Osteocyte (in vitro differentiated cells): ENCODE results near the gene CACNG7. TPM values are rescaled to one million over a fixed set of nuclear protein-coding genes. Genes with fewer than 3 reads are reported as not detected.

Source experiments
- DNase-seq: peaks from one replicate; pipeline ENCODE4 v3.0.0; 2021; ENCODE audit warnings: mixed read lengths; ENCODE audit not compliant: unreplicated experiment; ENCODE audit errors: extremely low spot score
- H3K27ac Mint-ChIP-seq: one replicate; pipeline ENCODE4 v1.8.0; 2021; ENCODE audit warnings: mild to moderate bottlenecking, mixed read lengths; ENCODE audit not compliant: unreplicated experiment
- H3K27me3 Mint-ChIP-seq: one replicate; pipeline ENCODE4 v1.8.0; 2021; ENCODE audit warnings: mixed read lengths; ENCODE audit not compliant: unreplicated experiment
- H3K36me3 Mint-ChIP-seq: one replicate; pipeline ENCODE4 v1.8.0; 2021; ENCODE audit warnings: mixed read lengths; ENCODE audit not compliant: unreplicated experiment
- H3K4me1 Mint-ChIP-seq: one replicate; pipeline ENCODE4 v1.8.0; 2021; ENCODE audit warnings: mixed read lengths; ENCODE audit not compliant: unreplicated experiment
- H3K4me3 Mint-ChIP-seq: one replicate; pipeline ENCODE4 v1.8.0; 2021; ENCODE audit warnings: mild to moderate bottlenecking, moderate library complexity, mixed read lengths; ENCODE audit not compliant: unreplicated experiment
- H3K9me3 Mint-ChIP-seq: one replicate; pipeline ENCODE4 v1.8.0; 2021; ENCODE audit warnings: mixed read lengths; ENCODE audit not compliant: unreplicated experiment
- total RNA-seq: library from RNA; stranded (reverse); gene quantifications from 2 replicates; pipeline ENCODE4 v1.2.1, GENCODE V29; 2021
- TF ChIP-seq, protein P1 (sequence below): fragments of 200-600 bp; sonication (generic); IDR thresholded peaks from 2 replicates; pipeline ENCODE4 v1.5.0; 2021; ENCODE audit warnings: antibody characterized with exemption, mild to moderate bottlenecking, moderate library complexity

Gene CACNG7
- total RNA-seq, 1 donor from 2014 or later, result not detected

DNA sequence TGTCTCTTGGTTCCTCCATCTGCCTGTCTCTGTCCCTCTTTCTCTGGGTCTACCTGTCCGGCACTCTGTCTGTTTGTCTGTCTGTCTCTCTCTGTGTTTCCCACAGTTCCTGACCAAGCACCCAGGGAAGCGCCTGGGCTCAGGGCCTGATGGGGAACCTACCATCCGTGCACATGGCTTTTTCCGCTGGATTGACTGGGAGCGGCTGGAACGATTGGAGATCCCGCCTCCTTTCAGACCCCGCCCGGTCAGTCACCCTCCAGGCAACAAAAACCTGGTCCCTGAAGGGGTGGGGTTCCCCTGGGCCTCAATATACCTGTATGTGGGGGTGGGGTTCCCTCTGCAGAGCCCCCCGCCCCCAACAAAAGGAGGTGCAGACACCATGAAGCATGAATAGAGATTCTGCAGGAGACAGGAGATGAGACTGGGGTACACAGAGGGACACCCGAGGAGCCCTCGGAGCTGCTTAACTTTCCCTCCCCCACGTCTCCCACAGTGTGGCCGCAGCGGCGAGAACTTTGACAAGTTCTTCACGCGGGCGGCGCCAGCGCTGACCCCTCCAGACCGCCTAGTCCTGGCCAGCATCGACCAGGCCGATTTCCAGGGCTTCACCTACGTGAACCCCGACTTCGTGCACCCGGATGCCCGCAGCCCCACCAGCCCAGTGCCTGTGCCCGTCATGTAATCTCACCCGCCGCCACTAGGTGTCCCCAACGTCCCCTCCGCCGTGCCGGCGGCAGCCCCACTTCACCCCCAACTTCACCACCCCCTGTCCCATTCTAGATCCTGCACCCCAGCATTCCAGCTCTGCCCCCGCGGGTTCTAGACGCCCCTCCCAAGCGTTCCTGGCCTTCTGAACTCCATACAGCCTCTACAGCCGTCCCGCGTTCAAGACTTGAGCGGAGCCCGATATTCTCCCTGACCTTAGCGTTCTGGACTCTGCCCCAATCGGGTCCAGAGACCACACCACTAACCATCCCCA, 2.6 kb upstream of the CACNG7 start:
- H3K27ac Mint-ChIP-seq, result no peak overlapping the region
- H3K4me3 Mint-ChIP-seq, result peak overlapping the region; percentile 4
- no peak for DNase-seq
- H3K27me3 Mint-ChIP-seq, result peaks cover 57% of the 10 kb centered on the region
- peaks cover 3% of the 10 kb centered on the region for H3K36me3 Mint-ChIP-seq
- H3K4me1 Mint-ChIP-seq, result peaks cover 19% of the 10 kb centered on the region
- TF ChIP-seq, protein P1, sequence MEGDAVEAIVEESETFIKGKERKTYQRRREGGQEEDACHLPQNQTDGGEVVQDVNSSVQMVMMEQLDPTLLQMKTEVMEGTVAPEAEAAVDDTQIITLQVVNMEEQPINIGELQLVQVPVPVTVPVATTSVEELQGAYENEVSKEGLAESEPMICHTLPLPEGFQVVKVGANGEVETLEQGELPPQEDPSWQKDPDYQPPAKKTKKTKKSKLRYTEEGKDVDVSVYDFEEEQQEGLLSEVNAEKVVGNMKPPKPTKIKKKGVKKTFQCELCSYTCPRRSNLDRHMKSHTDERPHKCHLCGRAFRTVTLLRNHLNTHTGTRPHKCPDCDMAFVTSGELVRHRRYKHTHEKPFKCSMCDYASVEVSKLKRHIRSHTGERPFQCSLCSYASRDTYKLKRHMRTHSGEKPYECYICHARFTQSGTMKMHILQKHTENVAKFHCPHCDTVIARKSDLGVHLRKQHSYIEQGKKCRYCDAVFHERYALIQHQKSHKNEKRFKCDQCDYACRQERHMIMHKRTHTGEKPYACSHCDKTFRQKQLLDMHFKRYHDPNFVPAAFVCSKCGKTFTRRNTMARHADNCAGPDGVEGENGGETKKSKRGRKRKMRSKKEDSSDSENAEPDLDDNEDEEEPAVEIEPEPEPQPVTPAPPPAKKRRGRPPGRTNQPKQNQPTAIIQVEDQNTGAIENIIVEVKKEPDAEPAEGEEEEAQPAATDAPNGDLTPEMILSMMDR, result peak; percentile 78
- no peaks in the 10 kb centered on the region for H3K9me3 Mint-ChIP-seq

DNA sequence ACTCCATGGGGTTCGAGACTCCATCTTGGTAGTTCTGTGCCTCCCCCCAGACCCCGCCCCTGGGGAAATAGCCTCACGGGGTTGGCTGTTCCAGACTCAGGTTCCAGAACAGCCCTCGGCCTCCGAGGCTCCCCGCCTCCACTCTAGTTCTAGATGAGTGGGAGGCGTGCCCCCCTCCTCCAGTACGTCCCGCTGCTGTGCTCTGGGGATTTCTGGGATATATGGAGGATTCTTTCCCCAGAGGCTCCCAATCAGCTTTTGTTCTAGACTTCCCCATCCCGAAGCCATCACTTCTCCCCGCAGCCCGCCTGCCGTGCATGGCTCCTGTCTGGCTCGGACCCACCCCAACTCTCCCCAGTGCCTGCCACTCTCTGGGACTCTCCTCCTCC, 1.9 kb upstream of the CACNG7 start:
- no peak for DNase-seq
- Mint-ChIP-seq H3K9me3 (no peaks in the 10 kb centered on the region), H3K4me3 (no peak overlapping the region), H3K27me3 (peaks cover 61% of the 10 kb centered on the region), H3K27ac (no peak overlapping the region), H3K36me3 (peaks cover 3% of the 10 kb centered on the region), H3K4me1 (peaks cover 19% of the 10 kb centered on the region)
- TF ChIP-seq, protein P1, result no peak

DNA sequence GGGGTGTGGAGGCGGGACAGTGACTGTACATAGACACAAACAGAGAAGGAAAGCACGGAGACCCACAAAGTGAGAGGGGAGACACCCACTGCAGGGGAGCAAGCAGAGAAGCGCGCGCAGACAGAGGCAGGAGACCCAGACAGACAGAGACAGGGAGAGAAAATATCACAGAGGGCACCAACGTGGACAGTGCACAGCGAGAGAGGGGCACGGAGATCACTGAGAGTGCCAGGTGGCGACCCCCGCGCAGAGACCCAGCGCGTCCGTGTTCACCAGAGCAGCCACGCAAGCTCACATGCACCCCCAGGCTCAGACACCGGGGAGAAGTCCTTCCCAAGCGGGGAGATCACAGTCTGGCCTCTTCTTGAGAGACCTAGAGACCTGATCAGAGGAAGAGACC, 1.4 kb upstream of the CACNG7 start:
- no peaks in the 10 kb centered on the region for H3K9me3 Mint-ChIP-seq
- H3K27me3 Mint-ChIP-seq, result peaks cover 61% of the 10 kb centered on the region
- peaks cover 19% of the 10 kb centered on the region for H3K4me1 Mint-ChIP-seq
- H3K4me3 Mint-ChIP-seq, result no peak overlapping the region
- peaks cover 3% of the 10 kb centered on the region for H3K36me3 Mint-ChIP-seq
- no peak for DNase-seq
- no peak overlapping the region for H3K27ac Mint-ChIP-seq
- TF ChIP-seq, protein P1, result no peak

DNA sequence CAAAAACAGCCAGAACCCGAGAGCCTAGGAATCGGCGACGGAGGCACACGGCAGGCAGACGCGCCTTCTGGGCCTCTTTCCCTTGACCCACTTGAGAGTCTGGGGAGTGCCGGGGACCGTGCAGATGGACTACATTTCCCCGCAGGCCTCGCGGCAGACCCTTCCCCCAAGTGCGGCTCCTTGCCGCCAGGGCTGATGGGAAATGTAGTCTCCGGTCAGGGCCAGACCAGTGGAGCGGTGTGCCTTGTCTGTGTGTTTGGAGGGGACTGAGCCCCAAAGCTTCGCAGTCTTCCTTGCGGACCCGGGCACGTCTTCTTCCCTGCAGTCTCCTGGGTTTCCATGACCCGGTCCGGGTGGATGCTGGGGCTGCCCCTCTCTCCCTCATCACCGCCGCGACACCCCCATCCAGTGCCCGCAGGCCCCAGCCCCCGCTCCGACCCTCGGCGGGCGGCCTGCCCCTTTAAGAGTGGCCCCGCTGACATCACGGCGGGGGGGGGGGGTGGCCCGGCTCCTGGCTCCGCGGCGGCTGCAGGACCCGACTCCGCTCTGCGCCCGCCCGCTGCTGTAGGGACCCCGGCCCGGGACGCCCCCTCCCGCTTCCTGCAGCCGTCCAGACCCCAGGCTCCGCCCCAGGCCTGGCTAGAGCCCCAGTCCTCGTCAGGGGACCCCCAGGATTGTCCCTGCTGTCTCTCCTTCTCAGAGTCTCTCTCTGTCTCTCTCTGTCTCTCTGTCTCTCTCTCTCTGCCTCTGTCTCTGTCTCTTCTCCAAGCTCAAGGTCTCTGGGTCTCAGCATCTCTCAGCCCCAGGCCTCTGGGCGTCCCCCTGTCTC, 758 bp upstream of the CACNG7 start:
- no peaks in the 10 kb centered on the region for H3K9me3 Mint-ChIP-seq
- no peak overlapping the region for H3K27ac Mint-ChIP-seq
- TF ChIP-seq, protein P1, result no peak
- peak overlapping the region; percentile 47 for H3K4me3 Mint-ChIP-seq
- H3K36me3 Mint-ChIP-seq, result peaks cover 3% of the 10 kb centered on the region
- peaks cover 19% of the 10 kb centered on the region for H3K4me1 Mint-ChIP-seq
- peaks cover 61% of the 10 kb centered on the region for H3K27me3 Mint-ChIP-seq
- DNase-seq, result no peak
